Calu3 (cell line): ENCODE results near the gene ZNF853. TPM values are rescaled to one million over a fixed set of nuclear protein-coding genes. Genes with fewer than 3 reads are reported as not detected.

Experiments used
- BruUV-seq: library from RNA; stranded (reverse); fragments of 400-500 nt; replicated peaks from 2 replicates; lab custom pipeline; 2021; lab: Mats Ljungman, UMichigan
- CTCF ChIA-PET: fragments of 300-600 bp; sonication (Branson Sonifier 250); formaldehyde crosslinking; loops from one replicate; lab custom pipeline; 2022; ENCODE audit warnings: antibody characterized with exemption; lab: Charles Lee
- DNase-seq: peaks from one replicate; pipeline ENCODE4 v3.0.0; 2022
- H3K27ac Mint-ChIP-seq: one replicate; pipeline ENCODE4 v1.8.0; 2022; ENCODE audit warnings: mixed read lengths; ENCODE audit not compliant: unreplicated experiment
- H3K27me3 Mint-ChIP-seq: one replicate; pipeline ENCODE4 v1.8.0; 2022; ENCODE audit warnings: mixed read lengths; ENCODE audit not compliant: unreplicated experiment
- H3K36me3 Mint-ChIP-seq: one replicate; pipeline ENCODE4 v1.8.0; 2022; ENCODE audit warnings: mild to moderate bottlenecking, moderate library complexity, mixed read lengths; ENCODE audit not compliant: insufficient read depth, unreplicated experiment
- H3K4me1 Mint-ChIP-seq: one replicate; pipeline ENCODE4 v1.8.0; 2022; ENCODE audit warnings: mild to moderate bottlenecking, low read depth, mixed read lengths; ENCODE audit not compliant: unreplicated experiment
- H3K4me3 Mint-ChIP-seq: one replicate; pipeline ENCODE4 v1.8.0; 2022; ENCODE audit warnings: mild to moderate bottlenecking, low read depth, moderate library complexity, mixed read lengths; ENCODE audit not compliant: unreplicated experiment
- H3K9me3 Mint-ChIP-seq: one replicate; pipeline ENCODE4 v1.8.0; 2022; ENCODE audit warnings: low read depth, mixed read lengths; ENCODE audit not compliant: unreplicated experiment
- intact Hi-C: fragments of 100-400 bp; cut with micrococcal nuclease; formaldehyde crosslinking; loops from one replicate; pipeline ENCODE4 v1.10.0; 2022; ENCODE audit not compliant: unreplicated experiment
- total RNA-seq: library from RNA; stranded (reverse); gene quantifications from 2 replicates; pipeline ENCODE4 v1.2.3, GENCODE V29; 2022
- TF ChIP-seq, protein P1 (sequence below): fragments of 200-600 bp; IDR thresholded peaks from one replicate; pipeline ENCODE4 v1.8.0; 2022; ENCODE audit warnings: antibody characterized with exemption; ENCODE audit not compliant: unreplicated experiment

ZNF853 gene
- total RNA-seq, 1 experiment from 2014 or later = 11.4 TPM

DNA sequence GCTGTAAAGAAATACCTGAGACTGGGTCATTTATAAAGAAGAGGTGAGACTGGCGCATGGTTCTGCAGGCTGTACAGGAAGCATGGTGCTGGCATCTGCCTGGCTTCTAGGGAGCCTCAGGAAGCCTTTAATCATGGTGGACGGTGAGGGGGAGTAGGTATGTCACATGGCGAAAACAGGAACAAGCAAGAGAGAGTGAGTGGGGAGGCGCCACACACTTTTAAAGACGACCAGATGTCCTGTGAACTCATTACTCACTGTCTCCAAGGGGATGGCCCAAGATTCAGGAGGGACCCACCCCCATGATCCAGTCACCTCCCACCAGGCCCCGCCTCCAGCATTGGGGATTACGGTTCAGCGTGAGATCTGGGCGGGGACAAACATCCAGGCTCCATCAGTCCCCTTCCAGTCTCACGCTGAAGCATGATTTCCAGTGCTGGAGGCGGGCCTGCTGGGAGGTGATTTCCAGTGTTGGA is 24.9 kb downstream of the ZNF853 start:
- DNase-seq = no peak
- TF ChIP-seq, protein P1, sequence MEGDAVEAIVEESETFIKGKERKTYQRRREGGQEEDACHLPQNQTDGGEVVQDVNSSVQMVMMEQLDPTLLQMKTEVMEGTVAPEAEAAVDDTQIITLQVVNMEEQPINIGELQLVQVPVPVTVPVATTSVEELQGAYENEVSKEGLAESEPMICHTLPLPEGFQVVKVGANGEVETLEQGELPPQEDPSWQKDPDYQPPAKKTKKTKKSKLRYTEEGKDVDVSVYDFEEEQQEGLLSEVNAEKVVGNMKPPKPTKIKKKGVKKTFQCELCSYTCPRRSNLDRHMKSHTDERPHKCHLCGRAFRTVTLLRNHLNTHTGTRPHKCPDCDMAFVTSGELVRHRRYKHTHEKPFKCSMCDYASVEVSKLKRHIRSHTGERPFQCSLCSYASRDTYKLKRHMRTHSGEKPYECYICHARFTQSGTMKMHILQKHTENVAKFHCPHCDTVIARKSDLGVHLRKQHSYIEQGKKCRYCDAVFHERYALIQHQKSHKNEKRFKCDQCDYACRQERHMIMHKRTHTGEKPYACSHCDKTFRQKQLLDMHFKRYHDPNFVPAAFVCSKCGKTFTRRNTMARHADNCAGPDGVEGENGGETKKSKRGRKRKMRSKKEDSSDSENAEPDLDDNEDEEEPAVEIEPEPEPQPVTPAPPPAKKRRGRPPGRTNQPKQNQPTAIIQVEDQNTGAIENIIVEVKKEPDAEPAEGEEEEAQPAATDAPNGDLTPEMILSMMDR = no peak
- intact Hi-C loops = no loop called here
- Mint-ChIP-seq H3K27ac (no peak overlapping the region), H3K36me3 (peaks cover 74% of the 10 kb centered on the region), H3K4me1 (peaks cover 18% of the 10 kb centered on the region), H3K4me3 (no peak overlapping the region), H3K27me3 (no peaks in the 10 kb centered on the region), H3K9me3 (no peaks in the 10 kb centered on the region)
- BruUV-seq = no TSS peak
- CTCF ChIA-PET = no interaction called here

GRCh38 chr7:6641305-6642035 is 26.1 kb downstream of the ZNF853 start:
- no peak overlapping the region for H3K27ac Mint-ChIP-seq
- peaks cover 77% of the 10 kb centered on the region for H3K36me3 Mint-ChIP-seq
- BruUV-seq = no TSS peak
- TF ChIP-seq, protein P1 = no peak
- H3K9me3 Mint-ChIP-seq = no peaks in the 10 kb centered on the region
- intact Hi-C loops = no loop called here
- no peak overlapping the region for H3K4me3 Mint-ChIP-seq
- no peak for DNase-seq
- CTCF ChIA-PET = no interaction called here
- H3K27me3 Mint-ChIP-seq = no peaks in the 10 kb centered on the region
- H3K4me1 Mint-ChIP-seq = peaks cover 18% of the 10 kb centered on the region

DNA sequence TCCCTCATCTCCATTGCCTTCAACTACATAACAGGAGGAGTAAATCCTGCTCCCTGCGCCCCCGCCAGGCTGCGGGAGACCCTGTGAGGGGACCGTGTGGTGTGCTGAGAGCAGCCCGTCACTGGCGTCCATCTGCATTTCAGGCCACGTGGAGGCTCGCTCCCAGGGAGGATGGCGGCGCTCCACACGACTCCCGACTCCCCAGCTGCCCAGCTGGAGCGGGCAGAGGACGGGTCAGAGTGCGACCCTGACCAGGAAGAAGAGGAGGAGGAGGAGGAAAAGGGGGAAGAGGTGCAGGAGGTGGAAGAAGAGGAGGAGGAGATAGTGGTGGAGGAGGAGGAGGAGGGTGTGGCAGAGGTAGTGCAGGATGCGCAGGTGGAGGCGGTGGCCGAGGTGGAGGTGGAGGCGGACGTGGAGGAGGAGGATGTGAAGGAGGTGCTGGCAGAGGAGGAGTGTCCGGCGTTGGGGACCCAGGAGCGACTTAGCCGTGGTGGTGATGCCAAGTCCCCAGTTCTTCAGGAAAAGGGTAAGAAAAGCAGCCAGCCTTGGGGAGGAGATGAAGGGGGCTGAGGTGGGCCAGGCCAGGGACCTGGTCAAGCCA is 26.9 kb downstream of the ZNF853 start:
- Mint-ChIP-seq H3K27me3 (no peaks in the 10 kb centered on the region), H3K36me3 (peaks cover 81% of the 10 kb centered on the region), H3K9me3 (no peaks in the 10 kb centered on the region), H3K27ac (no peak overlapping the region), H3K4me3 (no peak overlapping the region), H3K4me1 (peaks cover 18% of the 10 kb centered on the region)
- TF ChIP-seq, protein P1 = no peak
- CTCF ChIA-PET = no interaction called here
- no TSS peak for BruUV-seq
- intact Hi-C loops = no loop called here
- DNase-seq = no peak

GRCh38 chr7:6642861-6643640 is 27.6 kb downstream of the ZNF853 start:
- Mint-ChIP-seq H3K27ac (no peak overlapping the region), H3K4me1 (peaks cover 15% of the 10 kb centered on the region), H3K27me3 (no peaks in the 10 kb centered on the region), H3K36me3 (peaks cover 81% of the 10 kb centered on the region), H3K9me3 (peaks cover under 1% of the 10 kb centered on the region), H3K4me3 (no peak overlapping the region)
- TF ChIP-seq, protein P1 = no peak
- CTCF ChIA-PET = no interaction called here
- DNase-seq = no peak
- BruUV-seq = no TSS peak
- intact Hi-C loops = no loop called here
